Suppressor macrophage (primary cell): ENCODE results near the gene NRCAM.
A peak's percentile ranks its signal among the peaks of the same experiment; 100 is the strongest.

Experiments
- DNase-seq, 4 experiments: peaks; one replicate each; pipeline ENCODE4 v3.0.0-alpha.2; 2020 to 2022

Gene NRCAM

GRCh38 chr7:108146070-108146842 is 310.0 kb downstream of the NRCAM start:
- peak; percentile 70 to 79 (median 72) for DNase-seq

GRCh38 chr7:108145401-108145800 is 310.8 kb downstream of the NRCAM start:
- DNase-seq = no peak

- no peak for DNase-seq
These were observed 311.3 kb downstream of the NRCAM start for GRCh38 chr7:108144931-108145330.

GRCh38 chr7:108143658-108144420 is 312.4 kb downstream of the NRCAM start:
- DNase-seq = no peak

- DNase-seq = no peak
These were observed 313.5 kb downstream of the NRCAM start for GRCh38 chr7:108142675-108143259.

GRCh38 chr7:108142180-108142579 is 314.1 kb downstream of the NRCAM start:
- no peak for DNase-seq

- DNase-seq = no peak
These were observed 315.6 kb downstream of the NRCAM start for GRCh38 chr7:108140671-108141070.

- no peak for DNase-seq
These were observed 317.3 kb downstream of the NRCAM start for GRCh38 chr7:108138911-108139310.

GRCh38 chr7:108137993-108138392 is 318.2 kb downstream of the NRCAM start:
- DNase-seq = no peak

GRCh38 chr7:108137040-108137439 is 319.2 kb downstream of the NRCAM start:
- no peak for DNase-seq

GRCh38 chr7:108136191-108136688 is 320.0 kb downstream of the NRCAM start:
- peak; percentile 59 to 86 (median 74) for DNase-seq

- peak; percentile 58 to 79 (median 76) for DNase-seq
These were observed 320.6 kb downstream of the NRCAM start for GRCh38 chr7:108135446-108136190.

- DNase-seq = no peak
These were observed 321.8 kb downstream of the NRCAM start for GRCh38 chr7:108134486-108134885.

- DNase-seq = no peak
These were observed 323.5 kb downstream of the NRCAM start for GRCh38 chr7:108132551-108133265.

- DNase-seq = no peak
These were observed 326.0 kb downstream of the NRCAM start, which contains the start of gene LAMB4 for GRCh38 chr7:108130261-108130660. TSS of gene LAMB4 (minus strand) at chr7:108130361. CDS start at chr7:108123164, 7,197 bp downstream.

- DNase-seq = no peak
These were observed 326.9 kb downstream of the NRCAM start for GRCh38 chr7:108129018-108129965.

- no peak for DNase-seq
These were observed 327.7 kb downstream of the NRCAM start for GRCh38 chr7:108128514-108128913.

GRCh38 chr7:108127461-108127860 is 328.8 kb downstream of the NRCAM start:
- no peak for DNase-seq

GRCh38 chr7:108124820-108125219 is 331.4 kb downstream of the NRCAM start:
- no peak for DNase-seq

- DNase-seq = no peak
These were observed 334.1 kb downstream of the NRCAM start for GRCh38 chr7:108122181-108122580.

GRCh38 chr7:108120933-108121332 is 335.3 kb downstream of the NRCAM start:
- DNase-seq = no peak
